Neural cell (in vitro differentiated cells): Measurements from ENCODE around the gene ZDHHC16.
"Not testable (repeated sequence)": the region's sequence is repeated elsewhere in the genome, so short reads cannot be mapped to it uniquely, and the experiment has no call there.

Experiments
- CTCF ChIP-seq: fragments of 450-650 bp; IDR thresholded peaks from 2 replicates; pipeline ENCODE4 v1.5.1; 2014; ENCODE audit warnings: antibody characterized with exemption, mild to moderate bottlenecking, moderate library complexity; ENCODE audit not compliant: poor library complexity, severe bottlenecking
- EP300 ChIP-seq: fragments of 450-650 bp; conservative IDR thresholded peaks from 2 replicates; pipeline ENCODE4 v1.6.1; 2014; ENCODE audit warnings: antibody characterized with exemption, mild to moderate bottlenecking, moderate library complexity; ENCODE audit not compliant: poor library complexity, severe bottlenecking
- EZH2 ChIP-seq: fragments of 200-600, 300-800 bp; shearing (Covaris generic), sonication (generic); IDR thresholded peaks from 2 replicates; pipeline ENCODE4 v1.6.1; 2014; ENCODE audit warnings: antibody characterized with exemption, low read length, borderline replicate concordance, mild to moderate bottlenecking; ENCODE audit not compliant: insufficient read depth, poor library complexity, severe bottlenecking
- POLR2AphosphoS5 ChIP-seq: IDR thresholded peaks from 2 replicates; pipeline ENCODE4 v1.6.1; 2012
- RAD21 ChIP-seq: fragments of 450-650 bp; conservative IDR thresholded peaks from 2 replicates; pipeline ENCODE4 v1.6.1; 2014; ENCODE audit warnings: antibody characterized with exemption, mild to moderate bottlenecking, moderate library complexity
- REST ChIP-seq: IDR thresholded peaks from 2 replicates; pipeline ENCODE4 v1.6.1; 2012; ENCODE audit warnings: borderline replicate concordance
- SMC3 ChIP-seq: fragments of 450-650 bp; conservative IDR thresholded peaks from 2 replicates; pipeline ENCODE4 v1.6.1; 2014; ENCODE audit warnings: antibody characterized with exemption, mild to moderate bottlenecking, moderate library complexity; ENCODE audit not compliant: poor library complexity
- TAF1 ChIP-seq: IDR thresholded peaks from 2 replicates; pipeline ENCODE4 v1.6.1; 2012; ENCODE audit warnings: low read depth

DNA sequence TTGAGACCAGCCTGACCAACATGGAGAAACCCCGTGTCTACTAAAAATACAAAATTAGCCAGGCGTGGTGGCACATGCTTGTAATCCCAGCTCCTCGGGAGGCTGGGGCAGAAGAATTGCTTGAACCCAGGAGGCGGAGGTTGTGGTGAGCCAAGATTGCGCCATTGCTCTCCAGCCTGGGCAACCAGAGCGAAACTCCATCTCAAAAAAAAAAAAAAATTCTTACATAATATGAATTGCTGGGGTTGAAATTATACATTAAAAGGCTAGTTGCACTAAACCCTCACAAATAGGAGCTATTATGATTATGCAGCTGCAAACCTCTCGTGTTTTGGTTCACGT is 22.2 kb upstream of the ZDHHC16 start:
- TF ChIP-seq CTCF, EZH2, REST, POLR2AphosphoS5, RAD21, TAF1, SMC3, EP300: not testable (repeated sequence)
